OCI-LY7 (cell line): ENCODE measurements around the gene FOXL3. TPM values are rescaled to one million over a fixed set of nuclear protein-coding genes. Genes with fewer than 3 reads are reported as not detected.

Experiments used
- BruUV-seq: library from RNA; stranded (reverse); fragments of 400-500 nt; replicated peaks from 2 replicates; lab custom pipeline; 2021; lab: Mats Ljungman, UMichigan
- CTCF ChIA-PET: fragments of 300-600 bp; sonication (Branson Sonifier 250); formaldehyde crosslinking; loops from one replicate; lab custom pipeline; 2022; ENCODE audit warnings: antibody characterized with exemption; ENCODE audit not compliant: unreplicated experiment; lab: Charles Lee
- POLR2A ChIA-PET: fragments of 300-600 bp; sonication (Branson Sonifier 250); formaldehyde crosslinking; loops from one replicate; lab custom pipeline; 2022; ENCODE audit warnings: antibody characterized with exemption; lab: Charles Lee
- DNase-seq: peaks from one replicate; pipeline ENCODE4 v3.0.0-alpha.2; 2015; ENCODE audit warnings: low spot score
- H2AFZ ChIP-seq: fragments of 200-600 bp; sonication (generic), shearing (Covaris generic); 2 replicates; pipeline ENCODE4 v1.6.1; 2014; ENCODE audit warnings: mild to moderate bottlenecking, antibody characterized with exemption, low read length, moderate library complexity
- H3K27ac ChIP-seq: fragments of 200-600 bp; sonication (generic); 2 replicates; pipeline ENCODE4 v1.5.1; 2014; ENCODE audit warnings: mixed run types, low read depth, mild to moderate bottlenecking, moderate library complexity, low read length, inconsistent platforms; ENCODE audit not compliant: poor library complexity, severe bottlenecking
- H3K36me3 ChIP-seq: fragments of 200-600 bp; sonication (generic); 2 replicates; pipeline ENCODE4 v1.6.1; 2014; ENCODE audit warnings: mild to moderate bottlenecking, antibody characterized with exemption, low read length, moderate library complexity, mixed read lengths; ENCODE audit not compliant: insufficient read depth
- H3K4me1 ChIP-seq: fragments of 200-600 bp; sonication (generic); 2 replicates; pipeline ENCODE4 v1.5.1; 2014; ENCODE audit warnings: mild to moderate bottlenecking, low read length; ENCODE audit not compliant: insufficient read depth, poor library complexity, severe bottlenecking
- H3K4me2 ChIP-seq: fragments of 200-600 bp; sonication (generic); 2 replicates; pipeline ENCODE4 v1.6.1; 2014; ENCODE audit warnings: mild to moderate bottlenecking, low read length
- H3K4me3 ChIP-seq: fragments of 200-600 bp; sonication (generic); 2 replicates; pipeline ENCODE4 v1.5.1; 2014; ENCODE audit warnings: mild to moderate bottlenecking, low read depth, low read length; ENCODE audit not compliant: poor library complexity, severe bottlenecking
- H3K79me2 ChIP-seq: fragments of 200-600 bp; sonication (generic); 2 replicates; pipeline ENCODE4 v1.6.1; 2016; ENCODE audit warnings: low read depth, mild to moderate bottlenecking, low read length, moderate library complexity, mixed read lengths; ENCODE audit not compliant: insufficient read depth
- H3K9me2 ChIP-seq: fragments of 200-600 bp; sonication (generic); 2 replicates; pipeline ENCODE4 v1.6.1; 2016; ENCODE audit warnings: mild to moderate bottlenecking, low read length, mixed read lengths; ENCODE audit not compliant: insufficient read depth
- H3K9me3 ChIP-seq: fragments of 200-600 bp; sonication (generic); 2 replicates; pipeline ENCODE4 v1.6.1; 2014; ENCODE audit warnings: mild to moderate bottlenecking, mixed run types, low read length, mixed read lengths
- H4K20me1 ChIP-seq: fragments of 200-600 bp; sonication (generic); 2 replicates; pipeline ENCODE4 v1.6.1; 2014; ENCODE audit warnings: mild to moderate bottlenecking, antibody characterized with exemption, low read length, moderate library complexity, mixed read lengths; ENCODE audit not compliant: insufficient read depth
- EZH2phosphoT487 ChIP-seq: fragments of 200-600 bp; sonication (generic); IDR thresholded peaks from 2 replicates; pipeline ENCODE4 v1.6.1; 2018; ENCODE audit warnings: low read depth, borderline replicate concordance, mild to moderate bottlenecking, mixed run types, antibody characterized with exemption, low read length, moderate library complexity, mixed read lengths
- intact Hi-C: fragments of 100-400 bp; cut with micrococcal nuclease; formaldehyde crosslinking; loops from one replicate; pipeline ENCODE4 v1.10.0; 2022; ENCODE audit not compliant: unreplicated experiment
- total RNA-seq, 2 experiments: library from RNA; depleted of rRNA in 1 of 2; stranded (reverse); fragments of >200 nt in 1 of 2; shearing (Covaris generic) in 1 of 2; gene quantifications; 2 replicates each; pipeline ENCODE4 v1.2.3, GENCODE V29; 2014 to 2022
- TF ChIP-seq, protein P1 (sequence below): fragments of 200-600 bp; sonication (generic); conservative IDR thresholded peaks from 2 replicates; pipeline ENCODE4 v1.5.1; 2014; ENCODE audit warnings: mild to moderate bottlenecking, antibody characterized with exemption, low read length, moderate library complexity, mixed read lengths

Gene FOXL3
- total RNA-seq, 2 experiments from 2014 or later, result not detected

DNA sequence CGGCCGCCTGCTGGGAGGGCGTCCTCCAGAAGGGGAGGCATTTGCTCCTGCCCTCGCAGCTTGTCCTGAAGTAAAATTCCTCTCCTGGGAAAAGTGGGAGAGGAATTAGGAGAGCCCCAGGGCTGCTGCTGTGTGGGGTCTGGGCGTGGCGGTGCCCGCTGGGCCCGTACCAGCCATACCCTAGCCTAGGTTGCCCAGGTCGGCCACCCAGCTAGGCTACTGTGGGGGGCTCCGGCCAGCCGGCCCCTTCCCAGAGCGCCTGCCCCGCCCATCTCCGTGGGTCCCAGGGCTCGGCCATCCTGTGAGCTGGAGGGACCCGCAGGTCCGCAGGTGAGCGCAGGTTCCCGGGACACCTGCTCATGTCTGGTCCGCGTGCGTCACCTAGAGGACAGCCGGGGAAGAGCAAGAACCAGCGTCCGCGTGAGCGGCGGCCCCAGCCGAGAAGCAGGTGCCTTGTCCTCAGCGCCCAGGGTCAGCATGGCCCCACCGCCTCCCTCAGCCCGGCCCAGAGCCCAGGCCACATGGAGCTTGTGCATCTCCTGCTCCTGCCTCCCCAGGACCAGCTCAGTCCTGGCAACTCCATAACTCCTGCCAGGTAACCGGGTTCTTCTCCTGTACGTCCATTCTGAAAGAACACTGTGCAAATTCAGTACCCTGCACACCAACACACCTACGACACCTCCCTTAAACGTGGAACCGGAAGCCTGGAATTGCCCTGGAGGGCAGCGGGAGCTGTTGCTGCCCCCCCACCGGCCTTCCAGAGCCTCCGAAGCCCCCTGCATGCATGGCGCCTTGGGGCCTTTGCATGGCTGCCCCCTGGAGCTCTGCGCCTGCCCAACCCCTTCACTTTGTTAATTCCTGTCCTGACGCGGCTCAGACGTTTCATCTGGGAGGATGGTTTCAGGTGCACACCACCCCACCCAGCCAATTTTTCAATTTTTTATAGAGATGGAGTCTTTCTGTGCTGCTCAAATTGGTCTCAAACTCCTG is 22.8 kb upstream of the FOXL3 start:
- peaks cover 13% of the 10 kb centered on the region for H3K9me3 ChIP-seq
- no peaks in the 10 kb centered on the region for H4K20me1 ChIP-seq
- H3K4me2 ChIP-seq, result no peak overlapping the region
- TF ChIP-seq, protein P1, sequence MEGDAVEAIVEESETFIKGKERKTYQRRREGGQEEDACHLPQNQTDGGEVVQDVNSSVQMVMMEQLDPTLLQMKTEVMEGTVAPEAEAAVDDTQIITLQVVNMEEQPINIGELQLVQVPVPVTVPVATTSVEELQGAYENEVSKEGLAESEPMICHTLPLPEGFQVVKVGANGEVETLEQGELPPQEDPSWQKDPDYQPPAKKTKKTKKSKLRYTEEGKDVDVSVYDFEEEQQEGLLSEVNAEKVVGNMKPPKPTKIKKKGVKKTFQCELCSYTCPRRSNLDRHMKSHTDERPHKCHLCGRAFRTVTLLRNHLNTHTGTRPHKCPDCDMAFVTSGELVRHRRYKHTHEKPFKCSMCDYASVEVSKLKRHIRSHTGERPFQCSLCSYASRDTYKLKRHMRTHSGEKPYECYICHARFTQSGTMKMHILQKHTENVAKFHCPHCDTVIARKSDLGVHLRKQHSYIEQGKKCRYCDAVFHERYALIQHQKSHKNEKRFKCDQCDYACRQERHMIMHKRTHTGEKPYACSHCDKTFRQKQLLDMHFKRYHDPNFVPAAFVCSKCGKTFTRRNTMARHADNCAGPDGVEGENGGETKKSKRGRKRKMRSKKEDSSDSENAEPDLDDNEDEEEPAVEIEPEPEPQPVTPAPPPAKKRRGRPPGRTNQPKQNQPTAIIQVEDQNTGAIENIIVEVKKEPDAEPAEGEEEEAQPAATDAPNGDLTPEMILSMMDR, result no peak
- TF ChIP-seq EZH2phosphoT487, result no peak
- no peaks in the 10 kb centered on the region for H3K4me1 ChIP-seq
- intact Hi-C loops, result no loop called here
- ChIA-PET CTCF (no interaction called here), POLR2A (no interaction called here)
- no peak overlapping the region for H2AFZ ChIP-seq
- DNase-seq, result no peak
- no peaks in the 10 kb centered on the region for H3K9me2 ChIP-seq
- H3K4me3 ChIP-seq, result no peak overlapping the region
- H3K27ac ChIP-seq, result no peak overlapping the region
- H3K36me3 ChIP-seq, result peaks cover 4% of the 10 kb centered on the region; the same call in 1 of the 2 replicates
- no TSS peak for BruUV-seq
- H3K79me2 ChIP-seq, result no peaks in the 10 kb centered on the region

DNA sequence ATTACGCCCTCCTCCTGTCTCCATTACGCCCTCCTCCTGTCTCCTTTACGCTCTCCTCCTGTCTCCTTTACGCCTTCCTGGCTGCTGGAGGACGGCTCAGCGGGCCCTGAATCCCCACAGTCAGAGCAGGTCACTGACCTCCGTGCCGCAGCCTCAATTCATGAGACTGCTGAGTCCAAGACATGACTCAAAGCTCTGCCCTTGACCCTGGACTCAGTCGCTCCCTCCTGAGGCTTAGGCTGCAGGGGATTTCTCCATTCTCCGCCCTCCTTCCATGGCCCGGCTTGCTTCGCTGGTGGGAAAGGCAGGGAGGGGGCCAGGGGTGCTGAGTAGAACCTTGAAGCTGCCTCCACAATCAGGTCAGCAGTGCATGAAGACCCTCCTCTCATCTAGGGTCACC is 21.0 kb upstream of the FOXL3 start:
- Histone ChIP-seq H3K79me2 (no peaks in the 10 kb centered on the region), H3K4me2 (no peak overlapping the region), H3K27ac (no peak overlapping the region), H3K4me1 (no peaks in the 10 kb centered on the region), H3K9me3 (0 out of 2 replicates have a peak, but pooled peaks cover 5% of the 10 kb centered on the region), H3K9me2 (no peaks in the 10 kb centered on the region), H4K20me1 (no peaks in the 10 kb centered on the region), H3K4me3 (no peak overlapping the region), H3K36me3 (no peaks in the 10 kb centered on the region), H2AFZ (no peak overlapping the region)
- DNase-seq, result no peak
- POLR2A ChIA-PET, result no interaction called here
- intact Hi-C loops, result no loop called here
- CTCF ChIA-PET, result no interaction called here
- BruUV-seq, result no TSS peak
- TF ChIP-seq, protein P1, result no peak
- TF ChIP-seq EZH2phosphoT487, result no peak

DNA sequence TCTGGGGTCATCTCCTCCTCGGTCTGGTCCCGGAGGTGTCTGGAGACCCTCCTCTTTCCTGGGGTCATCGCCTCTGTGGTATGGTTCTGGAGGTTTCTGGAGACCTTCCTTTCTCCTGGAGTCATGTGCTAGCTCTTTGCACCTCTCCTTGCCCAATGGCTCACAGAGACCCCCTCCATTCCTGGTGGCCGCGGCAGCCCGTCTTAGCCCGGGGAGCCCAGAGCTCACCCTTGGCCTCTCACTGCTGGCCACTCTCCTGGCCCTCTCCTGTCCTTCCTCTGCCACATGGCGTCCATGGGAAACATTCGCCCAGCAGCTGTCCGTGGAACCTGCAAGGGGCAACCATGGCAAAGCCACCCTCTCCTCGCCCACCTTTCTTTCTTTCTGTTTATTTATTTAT is 20.2 kb upstream of the FOXL3 start:
- BruUV-seq, result no TSS peak
- intact Hi-C loops, result no loop called here
- no peaks in the 10 kb centered on the region for H3K36me3 ChIP-seq

More for the DNA sequence above, 20.2 kb upstream of the FOXL3 start:
- Histone ChIP-seq H3K4me1 (no peaks in the 10 kb centered on the region), H4K20me1 (no peaks in the 10 kb centered on the region), H3K9me3 (no peaks in the 10 kb centered on the region), H3K27ac (no peak overlapping the region), H3K79me2 (no peaks in the 10 kb centered on the region), H3K4me3 (no peak overlapping the region), H2AFZ (no peak overlapping the region), H3K4me2 (no peak overlapping the region), H3K9me2 (no peaks in the 10 kb centered on the region)
- CTCF ChIA-PET, result no interaction called here
- no peak for DNase-seq
- no peak for TF ChIP-seq EZH2phosphoT487
- TF ChIP-seq, protein P1, result no peak
- POLR2A ChIA-PET, result no interaction called here
